ENCODE results near the gene HTR6.
A peak's percentile ranks its signal among the peaks of the same experiment; 100 is the strongest.

Gene HTR6

DNA sequence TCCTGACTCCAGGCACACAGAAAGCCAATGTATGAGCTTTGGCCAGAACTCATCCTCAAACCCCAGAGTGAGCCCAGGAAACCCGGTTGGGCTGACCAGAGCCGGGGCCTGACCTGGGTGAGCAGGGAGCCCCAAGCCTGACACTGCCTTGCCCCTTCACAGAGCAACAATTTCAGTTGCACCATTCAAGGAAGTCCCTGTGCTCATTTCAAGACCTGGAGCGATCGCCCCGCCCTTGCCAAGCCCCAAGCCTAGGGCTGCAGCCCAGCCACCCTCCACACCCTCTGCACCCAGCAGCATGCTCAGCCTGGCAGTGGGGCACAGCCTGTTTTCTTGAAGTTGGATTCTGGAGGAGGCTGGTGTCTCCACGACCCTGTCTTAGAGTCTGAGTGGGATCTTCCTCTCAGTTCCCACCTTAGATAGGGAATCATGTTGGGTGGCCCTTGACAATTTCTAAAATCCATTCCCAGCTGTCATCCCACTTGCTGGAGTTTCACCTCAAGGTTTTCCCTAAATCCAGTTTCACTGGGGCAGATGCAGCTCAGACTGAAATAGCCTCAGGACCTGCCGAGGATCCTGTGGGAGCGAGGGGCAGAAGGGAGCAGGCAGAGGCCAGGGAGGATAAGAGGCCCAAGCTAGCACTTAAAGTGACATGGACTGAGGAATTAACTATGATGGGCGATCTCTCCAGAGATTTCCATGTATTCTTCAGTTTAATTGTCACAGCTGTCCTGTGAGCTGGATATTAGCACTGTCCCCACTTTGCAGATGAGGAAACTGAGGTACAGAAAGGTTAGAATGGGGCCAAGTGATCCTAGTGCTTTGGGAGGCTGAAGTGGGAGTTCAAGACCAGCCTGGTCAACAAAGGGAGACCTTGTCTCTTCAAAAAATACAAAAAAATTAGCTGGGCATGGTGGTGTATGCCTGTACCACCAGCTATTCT lies 18.0 kb upstream of the HTR6 start:
- Histone ChIP-seq H3K4me3 (ENCODE audit: low read length) (no peak overlapping the region), H3K9me3 (ENCODE audit: control insufficient read depth, insufficient read depth, low read length) (no peaks in the 10 kb centered on the region), H3K27me3 (ENCODE audit: control insufficient read depth, insufficient read depth, low read length) (peaks cover 11% of the 10 kb centered on the region), H3K27ac (ENCODE audit: low read length) (no peak overlapping the region), H3K4me1 (ENCODE audit: control insufficient read depth, insufficient read depth, low read length) (no peaks in the 10 kb centered on the region; the same call in 1 of the 2 replicates), H3K36me3 (ENCODE audit: control insufficient read depth, insufficient read depth, low read length) (no peaks in the 10 kb centered on the region)
- no peak for DNase-seq (ENCODE audit: low read depth, low spot score)
- WGBS (ENCODE audit: insufficient coverage, insufficient read length) = no CpG with 5 or more reads among the region's 9 CpGs

DNA sequence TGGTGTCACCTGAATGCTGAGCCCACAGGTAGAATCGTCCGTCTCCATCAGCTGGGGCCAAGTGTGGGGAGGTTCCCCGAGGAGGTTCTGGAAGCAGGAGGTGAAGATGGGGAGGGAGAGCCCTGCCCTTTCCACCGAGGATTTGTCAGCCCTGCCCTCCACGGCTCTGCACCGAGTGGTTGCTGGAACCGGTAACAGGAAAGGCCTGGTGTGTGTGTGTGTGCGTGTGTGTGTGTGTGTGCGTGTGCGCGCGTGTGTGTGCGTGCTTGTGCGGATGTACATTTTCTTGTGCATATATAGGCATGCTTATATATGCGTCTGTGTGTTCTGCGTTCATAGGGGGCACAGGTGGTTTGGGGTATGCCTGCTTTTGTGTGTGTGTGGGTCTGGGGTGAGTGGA lies 17.0 kb upstream of the HTR6 start:
- no peak overlapping the region for H3K4me3 ChIP-seq (ENCODE audit: low read length)

DNA sequence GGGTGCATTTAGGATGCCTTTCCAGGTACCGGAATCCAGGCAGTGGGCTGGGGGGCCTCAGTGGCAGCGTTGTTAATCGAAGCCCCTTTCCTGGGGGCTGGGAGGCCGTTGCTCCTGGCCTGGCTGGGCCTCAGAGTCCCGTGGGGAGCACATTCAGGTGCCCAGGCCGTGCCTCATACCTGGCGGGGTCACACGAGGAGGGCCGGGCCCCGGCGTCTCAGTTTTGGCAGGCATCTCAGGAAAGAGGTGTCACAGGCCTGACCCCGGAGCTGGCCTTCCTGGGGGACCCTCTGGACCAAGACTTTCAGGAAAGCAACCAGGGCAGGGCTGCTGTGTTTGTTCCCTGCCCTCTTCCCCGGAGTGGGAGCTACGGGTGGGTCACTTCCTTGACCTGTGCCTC lies 16.4 kb upstream of the HTR6 start:
- H3K4me3 ChIP-seq (ENCODE audit: low read length) = no peak overlapping the region
- no peak overlapping the region for H3K27ac ChIP-seq (ENCODE audit: low read length)
- H3K27me3 ChIP-seq (ENCODE audit: control insufficient read depth, insufficient read depth, low read length) = peaks cover 6% of the 10 kb centered on the region
- no CpG with 5 or more reads among the region's 14 CpGs for WGBS (ENCODE audit: insufficient coverage, insufficient read length)
- H3K9me3 ChIP-seq (ENCODE audit: control insufficient read depth, insufficient read depth, low read length) = no peaks in the 10 kb centered on the region
- H3K4me1 ChIP-seq (ENCODE audit: control insufficient read depth, insufficient read depth, low read length) = no peaks in the 10 kb centered on the region; the same call in none of the 2 replicates
- no peak for DNase-seq (ENCODE audit: low read depth, low spot score)
- H3K36me3 ChIP-seq (ENCODE audit: control insufficient read depth, insufficient read depth, low read length) = no peaks in the 10 kb centered on the region

More for the DNA sequence above, 17.0 kb upstream of the HTR6 start:
- DNase-seq (ENCODE audit: low read depth, low spot score) = no peak
- no CpG with 5 or more reads among the region's 16 CpGs for WGBS (ENCODE audit: insufficient coverage, insufficient read length)
- Histone ChIP-seq H3K27me3 (ENCODE audit: control insufficient read depth, insufficient read depth, low read length) (peaks cover 10% of the 10 kb centered on the region), H3K27ac (ENCODE audit: low read length) (no peak overlapping the region), H3K4me1 (ENCODE audit: control insufficient read depth, insufficient read depth, low read length) (no peaks in the 10 kb centered on the region; the same call in 1 of the 2 replicates), H3K36me3 (ENCODE audit: control insufficient read depth, insufficient read depth, low read length) (no peaks in the 10 kb centered on the region), H3K9me3 (ENCODE audit: control insufficient read depth, insufficient read depth, low read length) (no peaks in the 10 kb centered on the region)

DNA sequence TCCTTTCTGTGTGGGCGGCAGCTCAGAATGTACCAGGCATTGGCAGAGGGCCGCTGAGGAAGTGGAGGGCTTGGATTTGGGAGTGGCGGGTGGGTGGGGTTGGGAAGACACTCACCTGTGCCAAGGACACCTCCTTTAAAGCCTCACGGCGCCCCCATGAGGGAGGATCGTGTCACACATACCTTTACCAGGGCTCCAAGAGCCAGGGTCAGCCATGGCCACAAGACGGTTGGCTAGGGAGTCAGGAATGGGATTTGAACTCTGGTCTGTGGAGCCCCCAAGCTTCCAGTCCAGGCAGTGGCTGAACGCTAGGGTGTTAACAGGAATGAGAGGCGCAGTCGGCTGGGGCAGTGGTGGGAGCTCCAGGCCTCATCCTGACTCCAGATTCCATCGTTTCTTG lies 16.0 kb upstream of the HTR6 start:
- Histone ChIP-seq H3K27me3 (ENCODE audit: control insufficient read depth, insufficient read depth, low read length) (peaks cover 1% of the 10 kb centered on the region; the same call in 1 of the 2 replicates), H3K36me3 (ENCODE audit: control insufficient read depth, insufficient read depth, low read length) (no peaks in the 10 kb centered on the region), H3K27ac (ENCODE audit: low read length) (no peak overlapping the region), H3K9me3 (ENCODE audit: control insufficient read depth, insufficient read depth, low read length) (no peaks in the 10 kb centered on the region), H3K4me3 (ENCODE audit: low read length) (no peak overlapping the region), H3K4me1 (ENCODE audit: control insufficient read depth, insufficient read depth, low read length) (peaks cover 2% of the 10 kb centered on the region)
- WGBS (ENCODE audit: insufficient coverage, insufficient read length) = no CpG with 5 or more reads among the region's 11 CpGs
- peak; percentile 78 for DNase-seq (ENCODE audit: low read depth, low spot score)

DNA sequence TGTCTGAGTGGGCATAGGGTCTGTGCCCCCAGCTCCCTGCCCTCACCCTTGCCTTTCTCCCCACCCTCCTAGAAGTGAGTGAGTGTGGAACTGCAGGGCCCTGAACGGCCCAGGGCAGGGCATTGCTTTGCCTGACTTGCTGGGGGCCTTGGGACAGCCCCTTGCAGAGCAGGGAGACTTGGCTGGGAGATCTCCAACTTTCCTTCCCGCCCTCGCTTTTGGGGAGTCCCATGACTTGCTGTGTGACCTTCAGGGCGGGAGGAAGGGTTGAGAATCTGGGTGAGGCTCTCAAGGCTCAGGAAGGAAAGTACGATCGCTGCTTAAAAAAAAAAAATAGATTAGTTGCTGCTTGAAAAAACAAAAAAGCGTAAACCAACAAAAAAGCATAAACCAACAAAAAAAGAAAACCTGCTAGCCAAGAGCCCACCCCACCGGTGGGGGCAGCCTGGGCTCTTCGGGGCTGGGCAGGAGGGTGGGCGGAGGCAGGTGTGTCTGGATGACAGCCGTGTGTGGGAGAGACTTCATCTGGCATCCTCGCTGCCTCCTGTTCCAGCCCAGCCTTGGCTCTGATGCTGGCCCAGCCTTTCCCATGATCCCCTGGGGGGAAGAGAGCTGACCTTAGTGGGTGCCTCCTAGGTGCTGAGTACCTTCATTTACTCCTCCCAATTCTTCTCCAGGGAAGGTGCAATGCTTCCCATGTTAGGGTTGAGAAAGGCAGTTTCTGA lies 14.1 kb upstream of the HTR6 start:
- Histone ChIP-seq H3K4me3 (ENCODE audit: low read length) (no peak overlapping the region), H3K27ac (ENCODE audit: low read length) (no peak overlapping the region), H3K36me3 (ENCODE audit: control insufficient read depth, insufficient read depth, low read length) (no peaks in the 10 kb centered on the region), H3K27me3 (ENCODE audit: control insufficient read depth, insufficient read depth, low read length) (no peaks in the 10 kb centered on the region), H3K4me1 (ENCODE audit: control insufficient read depth, insufficient read depth, low read length) (peaks cover 4% of the 10 kb centered on the region), H3K9me3 (ENCODE audit: control insufficient read depth, insufficient read depth, low read length) (no peaks in the 10 kb centered on the region)
- WGBS (ENCODE audit: insufficient coverage, insufficient read length) = no CpG with 5 or more reads among the region's 12 CpGs
- no peak for DNase-seq (ENCODE audit: low read depth, low spot score)

DNA sequence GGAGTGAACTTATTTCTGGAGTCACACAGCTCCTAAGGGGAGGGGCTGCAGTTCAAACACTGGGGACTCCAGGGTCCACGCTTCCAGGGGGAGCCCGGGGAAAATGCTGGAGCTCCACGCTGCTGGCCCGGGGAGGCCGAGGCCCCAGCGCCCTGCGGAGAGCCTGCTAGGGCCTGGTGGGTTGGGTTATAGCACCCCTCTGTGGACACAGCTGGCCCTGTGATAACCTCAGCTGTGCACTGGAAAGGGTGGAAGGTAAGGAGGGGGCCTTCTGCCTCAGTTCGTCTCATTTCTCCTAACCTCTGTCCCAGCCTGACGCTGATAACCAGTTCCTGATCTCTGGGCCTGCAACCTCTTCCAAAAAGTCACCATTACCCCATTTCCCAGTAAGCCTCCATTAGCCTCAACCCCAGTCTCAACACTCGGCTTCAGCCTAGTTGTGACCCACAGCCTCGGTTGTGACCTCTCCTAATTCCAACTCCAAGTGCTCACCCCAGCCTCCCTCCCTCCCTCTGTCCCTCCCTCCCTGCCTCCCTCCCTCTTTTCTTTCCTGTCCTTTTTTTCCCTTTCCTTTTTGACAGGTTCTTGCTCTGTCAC lies 13.4 kb upstream of the HTR6 start:
- H3K27me3 ChIP-seq (ENCODE audit: control insufficient read depth, insufficient read depth, low read length) = no peaks in the 10 kb centered on the region
- no CpG with 5 or more reads among the region's 11 CpGs for WGBS (ENCODE audit: insufficient coverage, insufficient read length)
- no peak overlapping the region for H3K27ac ChIP-seq (ENCODE audit: low read length)
- H3K4me3 ChIP-seq (ENCODE audit: low read length) = no peak overlapping the region
- H3K36me3 ChIP-seq (ENCODE audit: control insufficient read depth, insufficient read depth, low read length) = no peaks in the 10 kb centered on the region
- peaks cover 4% of the 10 kb centered on the region; the same call in 1 of the 2 replicates for H3K4me1 ChIP-seq (ENCODE audit: control insufficient read depth, insufficient read depth, low read length)
- DNase-seq (ENCODE audit: low read depth, low spot score) = no peak
- no peaks in the 10 kb centered on the region for H3K9me3 ChIP-seq (ENCODE audit: control insufficient read depth, insufficient read depth, low read length)

DNA sequence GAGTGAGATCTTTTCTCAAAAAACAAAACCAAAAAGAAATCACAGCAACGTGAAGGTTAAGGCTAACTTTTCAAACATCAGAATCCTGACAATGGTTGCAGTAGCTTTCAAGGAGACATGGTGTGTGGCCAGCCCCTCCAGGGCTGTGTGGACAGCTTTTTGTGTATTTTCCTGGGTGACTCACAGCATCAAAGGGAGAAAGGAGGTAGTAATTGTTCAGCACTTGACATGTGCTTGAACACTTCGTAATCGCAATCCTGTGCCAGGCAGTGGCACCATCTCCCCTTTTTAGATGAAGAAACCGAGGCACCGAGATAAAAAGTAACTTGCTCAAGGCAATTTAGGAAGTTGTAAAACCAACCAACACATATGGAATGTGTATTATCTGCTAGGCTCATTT lies 10.3 kb upstream of the HTR6 start:
- H3K9me3 ChIP-seq (ENCODE audit: control insufficient read depth, insufficient read depth, low read length) = no peaks in the 10 kb centered on the region
- no peaks in the 10 kb centered on the region for H3K27me3 ChIP-seq (ENCODE audit: control insufficient read depth, insufficient read depth, low read length)
- peaks cover 6% of the 10 kb centered on the region for H3K4me1 ChIP-seq (ENCODE audit: control insufficient read depth, insufficient read depth, low read length)
- H3K27ac ChIP-seq (ENCODE audit: low read length) = no peak overlapping the region
- WGBS (ENCODE audit: insufficient coverage, insufficient read length) = no CpG with 5 or more reads among the region's 5 CpGs
- DNase-seq (ENCODE audit: low read depth, low spot score) = no peak
- H3K36me3 ChIP-seq (ENCODE audit: control insufficient read depth, insufficient read depth, low read length) = no peaks in the 10 kb centered on the region
- H3K4me3 ChIP-seq (ENCODE audit: low read length) = no peak overlapping the region

DNA sequence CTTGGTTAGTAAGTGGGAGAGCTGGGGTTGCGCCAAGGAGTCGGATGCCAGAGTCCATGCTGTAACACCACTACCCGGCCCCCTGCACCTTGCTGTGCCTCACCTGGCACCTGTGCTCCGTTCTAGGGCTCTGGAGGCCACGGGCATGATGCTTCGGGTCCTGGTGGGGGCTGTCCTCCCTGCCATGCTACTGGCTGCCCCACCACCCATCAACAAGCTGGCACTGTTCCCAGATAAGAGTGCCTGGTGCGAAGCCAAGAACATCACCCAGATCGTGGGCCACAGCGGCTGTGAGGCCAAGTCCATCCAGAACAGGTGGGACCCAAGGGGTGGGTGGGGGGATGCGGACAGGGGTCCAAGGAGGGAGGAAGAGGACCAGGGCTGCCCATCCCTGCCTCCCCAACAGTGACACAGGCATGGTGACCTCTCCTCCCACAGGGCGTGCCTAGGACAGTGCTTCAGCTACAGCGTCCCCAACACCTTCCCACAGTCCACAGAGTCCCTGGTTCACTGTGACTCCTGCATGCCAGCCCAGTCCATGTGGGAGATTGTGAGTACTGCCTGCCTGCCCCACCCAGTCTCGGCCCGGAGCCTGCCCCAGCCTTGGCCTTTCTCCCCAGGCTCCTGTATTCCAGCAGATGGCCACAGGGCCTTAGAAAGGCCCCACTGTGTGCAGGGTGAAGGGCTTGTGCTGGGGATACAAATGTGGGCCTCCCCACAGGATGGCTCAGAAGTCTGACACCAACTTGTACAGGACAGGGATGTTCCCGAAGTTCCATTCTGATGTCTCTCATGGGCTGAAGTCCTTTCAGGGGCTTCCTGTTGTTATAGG lies 9.6 kb upstream of the HTR6 start:
- no peak overlapping the region for H3K4me3 ChIP-seq (ENCODE audit: low read length)
- no peaks in the 10 kb centered on the region for H3K9me3 ChIP-seq (ENCODE audit: control insufficient read depth, insufficient read depth, low read length)
- no peak overlapping the region for H3K27ac ChIP-seq (ENCODE audit: low read length)
- H3K27me3 ChIP-seq (ENCODE audit: control insufficient read depth, insufficient read depth, low read length) = no peaks in the 10 kb centered on the region
- no peak for DNase-seq (ENCODE audit: low read depth, low spot score)
- no CpG with 5 or more reads among the region's 15 CpGs for WGBS (ENCODE audit: insufficient coverage, insufficient read length)
- peaks cover 6% of the 10 kb centered on the region for H3K4me1 ChIP-seq (ENCODE audit: control insufficient read depth, insufficient read depth, low read length)
- no peaks in the 10 kb centered on the region for H3K36me3 ChIP-seq (ENCODE audit: control insufficient read depth, insufficient read depth, low read length)

DNA sequence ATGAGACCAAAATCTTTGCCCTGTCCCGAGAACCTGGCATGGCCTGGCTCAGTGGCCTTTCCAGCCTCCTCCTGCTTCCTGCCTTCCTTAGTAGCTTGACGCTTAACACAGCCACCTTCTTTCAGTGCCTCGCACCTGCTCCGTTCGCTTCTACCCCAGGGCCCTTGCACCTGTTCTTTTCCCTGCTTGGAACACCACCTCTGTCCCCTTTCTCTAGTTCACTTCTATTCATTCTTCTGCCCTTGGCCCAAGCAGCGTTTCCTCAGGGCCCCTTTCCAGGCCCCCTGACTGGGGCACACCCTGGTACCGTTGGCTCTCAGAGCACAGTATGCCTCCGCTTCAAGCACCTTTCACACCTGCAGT lies 9.0 kb upstream of the HTR6 start:
- no peaks in the 10 kb centered on the region for H3K27me3 ChIP-seq (ENCODE audit: control insufficient read depth, insufficient read depth, low read length)
- H3K4me1 ChIP-seq (ENCODE audit: control insufficient read depth, insufficient read depth, low read length) = peaks cover 6% of the 10 kb centered on the region
- DNase-seq (ENCODE audit: low read depth, low spot score) = no peak
- no peak overlapping the region for H3K4me3 ChIP-seq (ENCODE audit: low read length)
- WGBS (ENCODE audit: insufficient coverage, insufficient read length) = no CpG with 5 or more reads among the region's 8 CpGs
- H3K36me3 ChIP-seq (ENCODE audit: control insufficient read depth, insufficient read depth, low read length) = no peaks in the 10 kb centered on the region
- no peaks in the 10 kb centered on the region for H3K9me3 ChIP-seq (ENCODE audit: control insufficient read depth, insufficient read depth, low read length)
- H3K27ac ChIP-seq (ENCODE audit: low read length) = no peak overlapping the region

All from iPS DF 6.9 (cell line).